ENCODE measurements around the gene PRAMEF14. TPM values are rescaled to one million over a fixed set of nuclear protein-coding genes. Genes with fewer than 3 reads are reported as not detected.
A peak's percentile ranks its signal among the peaks of the same experiment; 100 is the strongest.
"Not testable (repeated sequence)": the region's sequence is repeated elsewhere in the genome, so short reads cannot be mapped to it uniquely, and the experiment has no call there.

The PRAMEF14 gene
- total RNA-seq, 4 donors from 2014 or later: not detected

DNA sequence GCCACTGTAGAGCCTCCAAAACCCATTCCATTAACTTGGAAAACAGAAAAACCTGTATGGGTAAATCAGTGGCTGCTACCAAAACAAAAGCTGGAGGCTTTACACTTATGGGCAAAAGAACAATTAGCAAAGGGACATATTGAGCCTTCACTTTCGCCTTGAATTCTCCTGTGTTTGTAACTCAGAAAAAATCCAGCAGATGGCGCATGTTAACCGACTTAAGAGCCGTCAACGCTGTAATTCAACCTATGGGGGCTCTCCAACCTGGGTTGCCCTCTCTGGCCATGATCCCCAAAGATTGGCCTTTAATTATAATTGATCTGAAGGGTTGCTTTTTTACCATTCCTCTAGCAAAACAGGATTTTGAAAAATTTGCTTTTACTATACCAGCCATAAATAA is 9.8 kb upstream of the PRAMEF14 start:
- H3K4me3 ChIP-seq; intact Hi-C loops (cut with DNase I; ENCODE audit: low total_unique reads); H3K27me3 ChIP-seq; H3K36me3 ChIP-seq; in situ Hi-C loops (cut with MboI; ENCODE audit: low pct_ligation_motif_present in 1 of 4, low pct_unique_long_range_greater_than_20kb in 1 of 4, low sequenced_read_pairs in 3 of 4); H3K4me1 ChIP-seq; H3K9me3 ChIP-seq; H3K27ac ChIP-seq: not testable (repeated sequence)
- TF ChIP-seq, protein P1, sequence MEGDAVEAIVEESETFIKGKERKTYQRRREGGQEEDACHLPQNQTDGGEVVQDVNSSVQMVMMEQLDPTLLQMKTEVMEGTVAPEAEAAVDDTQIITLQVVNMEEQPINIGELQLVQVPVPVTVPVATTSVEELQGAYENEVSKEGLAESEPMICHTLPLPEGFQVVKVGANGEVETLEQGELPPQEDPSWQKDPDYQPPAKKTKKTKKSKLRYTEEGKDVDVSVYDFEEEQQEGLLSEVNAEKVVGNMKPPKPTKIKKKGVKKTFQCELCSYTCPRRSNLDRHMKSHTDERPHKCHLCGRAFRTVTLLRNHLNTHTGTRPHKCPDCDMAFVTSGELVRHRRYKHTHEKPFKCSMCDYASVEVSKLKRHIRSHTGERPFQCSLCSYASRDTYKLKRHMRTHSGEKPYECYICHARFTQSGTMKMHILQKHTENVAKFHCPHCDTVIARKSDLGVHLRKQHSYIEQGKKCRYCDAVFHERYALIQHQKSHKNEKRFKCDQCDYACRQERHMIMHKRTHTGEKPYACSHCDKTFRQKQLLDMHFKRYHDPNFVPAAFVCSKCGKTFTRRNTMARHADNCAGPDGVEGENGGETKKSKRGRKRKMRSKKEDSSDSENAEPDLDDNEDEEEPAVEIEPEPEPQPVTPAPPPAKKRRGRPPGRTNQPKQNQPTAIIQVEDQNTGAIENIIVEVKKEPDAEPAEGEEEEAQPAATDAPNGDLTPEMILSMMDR (IDR thresholded peaks at IDR 0.05): peak; percentile 41 to 53 (median 44)
- 2% methylated on average over 5 of the region's 5 CpGs; no CpG with 5 or more reads in 1 of the 2 donors for WGBS, 2 donors (ENCODE audit: low coverage in 1 of 2)
- peak; percentile 12 for DNase-seq

DNA sequence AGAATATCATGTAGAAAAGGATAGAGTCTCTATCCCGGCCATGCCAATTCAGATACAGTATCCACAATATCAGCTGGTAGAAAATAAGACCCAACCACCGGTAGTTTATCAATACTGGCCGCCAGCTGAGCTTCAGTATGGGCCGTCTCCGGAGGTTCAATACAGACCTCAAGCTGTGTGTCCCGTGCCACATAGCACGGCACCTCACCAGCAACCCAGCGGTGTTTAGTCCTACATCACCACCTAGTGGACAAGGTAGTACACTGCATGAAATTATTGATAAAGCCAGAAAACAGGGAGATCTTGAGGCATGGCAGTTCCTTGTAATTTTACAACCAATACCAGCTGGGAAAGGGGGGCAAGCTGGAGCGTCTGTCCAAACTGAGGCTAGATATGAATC is 7.5 kb upstream of the PRAMEF14 start:
- intact Hi-C loops (cut with DNase I; ENCODE audit: low total_unique reads); H3K27me3 ChIP-seq; H3K4me1 ChIP-seq; DNase-seq; H3K36me3 ChIP-seq; H3K27ac ChIP-seq; H3K4me3 ChIP-seq; in situ Hi-C loops (cut with MboI; ENCODE audit: low pct_ligation_motif_present in 1 of 4, low pct_unique_long_range_greater_than_20kb in 1 of 4, low sequenced_read_pairs in 3 of 4); H3K9me3 ChIP-seq: not testable (repeated sequence)
- WGBS, 2 donors (ENCODE audit: low coverage in 1 of 2): no CpG with 5 or more reads among the region's 9 CpGs

DNA sequence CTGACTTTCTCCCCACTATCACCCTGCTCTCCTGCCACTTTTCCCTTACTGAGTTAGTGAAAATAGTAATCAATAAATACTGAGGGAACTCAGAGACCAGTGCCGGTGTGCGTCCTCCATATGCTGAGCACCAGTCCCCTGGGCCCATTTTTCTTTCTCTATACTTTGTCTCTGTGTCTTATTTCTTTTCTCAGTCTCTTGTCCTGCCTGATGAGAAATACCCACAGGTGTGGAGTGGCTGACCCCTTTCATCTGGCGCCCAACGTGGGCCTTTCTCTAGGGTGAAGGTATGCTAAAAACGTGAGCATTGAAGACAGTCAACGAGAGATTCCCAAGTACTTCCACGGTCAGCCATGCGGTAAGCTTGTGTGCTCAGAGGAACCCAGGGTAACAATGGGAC is 6.5 kb upstream of the PRAMEF14 start:
- WGBS, 2 donors (ENCODE audit: low coverage in 1 of 2): 88% methylated on average over 8 of the region's 8 CpGs; no CpG with 5 or more reads in 1 of the 2 donors
- H3K27ac ChIP-seq; H3K9me3 ChIP-seq; in situ Hi-C loops (cut with MboI; ENCODE audit: low pct_ligation_motif_present in 1 of 4, low pct_unique_long_range_greater_than_20kb in 1 of 4, low sequenced_read_pairs in 3 of 4); H3K36me3 ChIP-seq; H3K4me1 ChIP-seq; H3K4me3 ChIP-seq; intact Hi-C loops (cut with DNase I; ENCODE audit: low total_unique reads); DNase-seq; H3K27me3 ChIP-seq: not testable (repeated sequence)

DNA sequence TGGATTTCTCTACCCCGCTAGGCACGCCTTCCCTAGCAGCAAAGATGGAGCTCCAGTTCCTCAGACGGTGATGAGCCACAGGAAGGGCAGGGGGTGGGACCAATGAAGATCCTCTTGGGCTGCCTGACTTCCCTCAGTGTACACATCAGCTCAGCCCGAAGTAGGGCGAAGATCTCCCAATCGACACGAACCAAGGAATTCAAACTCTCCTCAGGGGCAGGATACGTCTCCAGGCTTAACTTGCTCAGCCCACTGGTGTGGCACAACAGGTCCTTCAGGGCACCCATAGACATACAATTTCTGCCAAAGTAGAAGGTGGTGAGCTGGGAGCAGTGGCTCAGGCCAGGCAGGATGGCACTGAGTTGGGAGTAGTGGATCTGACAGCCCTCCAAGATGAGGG is 4.4 kb downstream of the PRAMEF14 start:
- DNase-seq; H3K27me3 ChIP-seq; H3K27ac ChIP-seq; H3K36me3 ChIP-seq; H3K4me3 ChIP-seq; H3K9me3 ChIP-seq; intact Hi-C loops (cut with DNase I; ENCODE audit: low total_unique reads); H3K4me1 ChIP-seq; in situ Hi-C loops (cut with MboI; ENCODE audit: low pct_ligation_motif_present in 1 of 4, low pct_unique_long_range_greater_than_20kb in 1 of 4, low sequenced_read_pairs in 3 of 4): not testable (repeated sequence)
- 80% methylated on average over 8 of the region's 8 CpGs; no CpG with 5 or more reads in 1 of the 2 donors for WGBS, 2 donors (ENCODE audit: low coverage in 1 of 2)

DNA sequence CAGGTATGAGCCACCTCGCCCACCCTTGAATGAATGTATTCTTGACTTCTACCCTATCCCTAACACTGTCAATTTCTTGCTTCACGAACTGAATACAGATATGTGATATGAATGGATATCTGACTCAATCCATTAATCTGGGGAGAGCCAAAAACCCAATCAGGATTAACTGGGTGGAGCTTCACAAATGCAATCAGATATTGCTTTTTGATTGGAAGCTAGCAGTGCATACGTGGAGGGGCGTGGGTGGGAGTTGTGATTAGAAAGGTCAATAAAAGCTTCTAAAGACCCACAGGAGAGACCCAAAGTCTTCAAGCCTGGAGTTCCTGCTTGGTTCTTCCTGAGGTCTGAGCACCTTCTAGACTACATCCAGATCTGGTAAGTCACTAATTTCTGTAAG is 31.7 kb downstream of the PRAMEF14 start, which contains the start of gene PRAMEF15:
Gene PRAMEF15, plus strand, starts transcription at position 301 of the 400 bp plus-strand sequence. CDS start 2,827 bp downstream, outside the sequence.
- WGBS, 2 donors (ENCODE audit: low coverage in 1 of 2): 68% methylated on average over 4 of the region's 4 CpGs; no CpG with 5 or more reads in 1 of the 2 donors
- H3K4me1 ChIP-seq; H3K27me3 ChIP-seq; H3K4me3 ChIP-seq; H3K36me3 ChIP-seq; H3K9me3 ChIP-seq; DNase-seq; intact Hi-C loops (cut with DNase I; ENCODE audit: low total_unique reads); H3K27ac ChIP-seq; in situ Hi-C loops (cut with MboI; ENCODE audit: low pct_ligation_motif_present in 1 of 4, low pct_unique_long_range_greater_than_20kb in 1 of 4, low sequenced_read_pairs in 3 of 4): not testable (repeated sequence)

DNA sequence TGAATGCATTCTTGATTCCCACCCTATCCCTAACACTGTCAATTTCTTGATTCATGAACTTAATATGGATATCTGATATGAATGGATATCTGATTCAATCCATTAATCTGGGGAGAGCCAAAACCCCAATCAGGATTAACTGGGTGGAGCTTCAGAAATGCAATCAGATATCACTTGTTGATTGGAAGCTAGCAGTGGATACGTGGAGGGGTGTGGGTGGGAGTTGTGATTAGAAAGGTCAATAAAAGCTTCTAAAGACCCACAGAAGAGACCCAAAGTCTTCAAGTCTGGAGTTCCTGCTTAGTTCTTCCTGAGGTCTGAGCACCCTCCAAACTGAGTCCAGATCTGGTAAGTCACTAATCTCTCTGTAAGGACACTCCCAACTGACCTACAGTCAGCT is 43.7 kb downstream of the PRAMEF14 start, which contains the start of gene PRAMEF33:
Gene PRAMEF33, plus strand, starts transcription at position 301 of the 400 bp plus-strand sequence. CDS start 2,416 bp downstream, outside the sequence.
- H3K36me3 ChIP-seq; DNase-seq; H3K4me1 ChIP-seq; H3K9me3 ChIP-seq; intact Hi-C loops (cut with DNase I; ENCODE audit: low total_unique reads); H3K27me3 ChIP-seq; in situ Hi-C loops (cut with MboI; ENCODE audit: low pct_ligation_motif_present in 1 of 4, low pct_unique_long_range_greater_than_20kb in 1 of 4, low sequenced_read_pairs in 3 of 4); H3K27ac ChIP-seq; H3K4me3 ChIP-seq: not testable (repeated sequence)
- no CpG with 5 or more reads among the region's 1 CpG for WGBS, 2 donors (ENCODE audit: low coverage in 1 of 2)

DNA sequence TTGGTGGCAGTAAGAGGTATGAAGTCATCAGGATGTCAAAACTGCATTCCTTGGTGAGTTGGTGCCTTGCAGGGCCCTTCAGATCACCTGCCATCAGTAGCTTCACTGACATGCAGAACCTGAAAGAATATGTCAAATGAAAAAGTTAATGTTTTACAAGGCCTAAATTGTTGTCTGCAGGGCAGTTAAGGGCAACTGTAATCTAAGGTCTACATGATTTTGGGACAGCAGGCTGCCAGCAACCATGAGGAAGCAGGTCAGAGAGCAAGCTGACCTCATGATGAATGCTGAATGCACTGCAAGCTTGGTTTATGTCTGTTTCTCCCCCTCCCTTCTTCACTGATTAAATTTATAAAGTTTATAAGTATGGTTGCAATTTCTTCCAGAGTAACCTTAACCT is 44.7 kb downstream of the PRAMEF14 start:
- H3K27ac ChIP-seq; DNase-seq; in situ Hi-C loops (cut with MboI; ENCODE audit: low pct_ligation_motif_present in 1 of 4, low pct_unique_long_range_greater_than_20kb in 1 of 4, low sequenced_read_pairs in 3 of 4); H3K27me3 ChIP-seq; intact Hi-C loops (cut with DNase I; ENCODE audit: low total_unique reads); H3K4me3 ChIP-seq; H3K36me3 ChIP-seq; H3K4me1 ChIP-seq; H3K9me3 ChIP-seq: not testable (repeated sequence)

DNA sequence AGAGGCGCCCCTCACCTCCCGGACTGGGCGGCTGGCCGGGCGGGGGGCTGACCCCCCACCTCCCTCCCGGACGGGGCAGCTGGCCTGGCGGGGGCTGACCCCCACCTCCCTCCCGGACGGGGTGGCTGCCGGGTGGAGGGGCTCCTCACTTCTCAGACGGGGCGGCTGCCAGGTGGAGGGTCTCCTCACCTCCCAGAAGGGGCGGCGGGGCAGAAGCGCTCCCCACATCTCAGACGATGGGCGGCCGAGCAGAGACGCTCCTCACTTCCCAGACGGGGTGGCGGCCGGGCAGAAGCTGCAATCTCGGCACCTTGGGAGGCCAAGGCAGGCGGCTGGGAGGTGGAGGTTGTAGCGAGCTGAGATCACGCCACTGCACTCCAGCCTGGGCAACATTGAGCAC is 48.2 kb downstream of the PRAMEF14 start:
- H3K36me3 ChIP-seq; DNase-seq; in situ Hi-C loops (cut with MboI; ENCODE audit: low pct_ligation_motif_present in 1 of 4, low pct_unique_long_range_greater_than_20kb in 1 of 4, low sequenced_read_pairs in 3 of 4); H3K4me1 ChIP-seq; H3K27me3 ChIP-seq; H3K9me3 ChIP-seq; H3K4me3 ChIP-seq; H3K27ac ChIP-seq; intact Hi-C loops (cut with DNase I; ENCODE audit: low total_unique reads): not testable (repeated sequence)
- no CpG with 5 or more reads among the region's 27 CpGs for WGBS, 2 donors (ENCODE audit: low coverage in 1 of 2)

DNA sequence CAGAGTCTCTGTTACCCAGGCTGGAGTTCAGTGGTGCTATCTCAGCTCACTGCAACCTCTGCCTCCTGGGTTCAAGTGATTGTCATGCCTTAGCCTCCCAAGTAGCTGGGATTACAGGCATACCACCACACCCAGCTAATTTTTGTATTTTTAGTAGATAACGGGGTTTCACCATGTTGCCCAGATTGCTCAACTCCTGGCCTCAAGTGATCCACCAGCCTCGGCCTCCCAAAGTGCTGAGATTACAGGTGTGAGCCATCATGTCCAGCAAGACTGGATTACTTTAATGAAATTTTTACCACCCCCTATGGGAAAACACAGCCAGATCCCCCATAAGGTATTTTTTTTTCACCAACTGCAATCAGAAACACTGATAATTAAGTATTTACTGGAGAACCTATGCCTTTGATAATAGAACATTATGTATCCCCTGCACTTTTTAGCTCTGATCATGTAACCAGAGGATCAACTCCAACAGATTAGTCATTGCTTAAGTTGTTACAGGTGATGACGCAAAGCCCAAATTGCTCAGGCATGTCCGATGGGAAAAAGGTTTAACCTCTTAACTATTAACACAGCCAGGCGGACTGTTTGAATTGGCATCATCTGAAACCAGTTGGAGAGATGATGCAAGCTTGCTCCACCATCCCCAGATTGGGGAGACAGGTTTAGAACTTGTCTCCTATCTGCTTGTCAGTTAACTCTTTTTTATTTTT is 49.6 kb downstream of the PRAMEF14 start:
- H3K27me3 ChIP-seq; DNase-seq; H3K9me3 ChIP-seq; H3K27ac ChIP-seq; H3K4me3 ChIP-seq; H3K36me3 ChIP-seq; H3K4me1 ChIP-seq; intact Hi-C loops (cut with DNase I; ENCODE audit: low total_unique reads); in situ Hi-C loops (cut with MboI; ENCODE audit: low pct_ligation_motif_present in 1 of 4, low pct_unique_long_range_greater_than_20kb in 1 of 4, low sequenced_read_pairs in 3 of 4): not testable (repeated sequence)
- 89% methylated on average over 2 of the region's 5 CpGs; no CpG with 5 or more reads in 1 of the 2 donors for WGBS, 2 donors (ENCODE audit: low coverage in 1 of 2)

Measured in transverse colon (tissue), 4 donors.